ENCODE data around the gene TMEM240. TPM values are rescaled to one million over a fixed set of nuclear protein-coding genes. Genes with fewer than 3 reads are reported as not detected.

The TMEM240 gene
- total and polyA plus RNA-seq, 9 of the 15 experiments (the other 6 are each of a cell fraction or from before 2014, with no cell fraction given): 0.24 to 2.0 (median 0.69) TPM; not detected in 5

GRCh38 chr1:1534401-1535154 is 5.8 kb downstream of the TMEM240 start:
- no peak overlapping the region for H3K4me2 ChIP-seq (ENCODE audit: insufficient read depth, low read length)
- ATAC-seq: peak; percentile 39
- FAIRE-seq: no peak
- no peaks in the 10 kb centered on the region for H4K20me1 ChIP-seq (replicated peaks; ENCODE audit: control insufficient read depth, insufficient read depth, low read length)
- no peaks in the 10 kb centered on the region for H3K27me3 ChIP-seq (ENCODE audit: control insufficient read depth in 2 of 2, insufficient read depth in 2 of 2, low read length in 2 of 2)
- peaks cover 0 to 34% of the 10 kb centered on the region in 2 experiments; a peak in 2 of 5 replicates for H3K4me1 ChIP-seq (replicated peaks in 1 of 2; ENCODE audit: control insufficient read depth in 2 of 2, insufficient read depth in 2 of 2, low read length in 2 of 2)
- H2AFZ ChIP-seq (ENCODE audit: low read depth, low read length): no peak overlapping the region
- DNase-seq (ENCODE audit: extremely low read depth in 1 of 4, low spot score in 3 of 4): no peak
- H3K9ac ChIP-seq (ENCODE audit: insufficient read depth in 1 of 2, low read depth in 2 of 2, low read length in 2 of 2): no peak overlapping the region; a peak in 1 of 4 replicates
- H3K4me3 ChIP-seq: no peak overlapping the region
- WGBS (ENCODE audit: insufficient coverage, low coverage, missing lambda C conversion rate): 92% methylated on average over 14 of the region's 31 CpGs
- peaks cover 15% of the 10 kb centered on the region for H3K9me3 ChIP-seq (replicated peaks; ENCODE audit: control insufficient read depth, insufficient read depth, low read depth, low read length)
- ChIA-PET POLR2A (no interaction called here), CTCF (ENCODE audit: low intra/inter-chr PET ratio) (no interaction called here)
- no peaks in the 10 kb centered on the region for H3K9me1 ChIP-seq (ENCODE audit: control insufficient read depth, insufficient read depth, low read length)
- in situ Hi-C loops (cut with MboI): no loop called here
- peaks cover 50% of the 10 kb centered on the region; the same call in 2 of the 3 replicates for H3K36me3 ChIP-seq (ENCODE audit: control insufficient read depth, insufficient read depth, low read length)
- no peak overlapping the region for H3K27ac ChIP-seq (ENCODE audit: extremely low read depth, low read depth, low read length)
- no TSS peak for BruUV-seq (replicated peaks)
- intact Hi-C loops (cut with micrococcal nuclease): no loop called here
- no peaks in the 10 kb centered on the region for H3K79me2 ChIP-seq (ENCODE audit: control insufficient read depth, insufficient read depth, low read length)
- no peak for TF ChIP-seq PREB (CRISPR knock-in tag; IDR thresholded peaks at IDR 0.05)
- peak; percentile 27 for TF ChIP-seq PCBP1 (IDR thresholded peaks at IDR 0.05; ENCODE audit: low read depth, low read length, poor library complexity, severe bottlenecking)
- TF ChIP-seq MAFF (IDR thresholded peaks at IDR 0.05; ENCODE audit: low read length): no peak
- TF ChIP-seq POLR2A (conservative IDR thresholded peaks at IDR 0.05): peak; percentile 58
- TF ChIP-seq U2AF1 (optimal IDR thresholded peaks at IDR 0.05; ENCODE audit: low read depth, low read length): no peak
- TF ChIP-seq BMI1 (IDR thresholded peaks at IDR 0.05; ENCODE audit: low read length): no peak
- peak; percentile 74 for TF ChIP-seq ZBTB33 (CRISPR knock-in tag; IDR thresholded peaks at IDR 0.05)
- TF ChIP-seq ARID1B (IDR thresholded peaks at IDR 0.05): no peak
- TF ChIP-seq, protein P1, sequence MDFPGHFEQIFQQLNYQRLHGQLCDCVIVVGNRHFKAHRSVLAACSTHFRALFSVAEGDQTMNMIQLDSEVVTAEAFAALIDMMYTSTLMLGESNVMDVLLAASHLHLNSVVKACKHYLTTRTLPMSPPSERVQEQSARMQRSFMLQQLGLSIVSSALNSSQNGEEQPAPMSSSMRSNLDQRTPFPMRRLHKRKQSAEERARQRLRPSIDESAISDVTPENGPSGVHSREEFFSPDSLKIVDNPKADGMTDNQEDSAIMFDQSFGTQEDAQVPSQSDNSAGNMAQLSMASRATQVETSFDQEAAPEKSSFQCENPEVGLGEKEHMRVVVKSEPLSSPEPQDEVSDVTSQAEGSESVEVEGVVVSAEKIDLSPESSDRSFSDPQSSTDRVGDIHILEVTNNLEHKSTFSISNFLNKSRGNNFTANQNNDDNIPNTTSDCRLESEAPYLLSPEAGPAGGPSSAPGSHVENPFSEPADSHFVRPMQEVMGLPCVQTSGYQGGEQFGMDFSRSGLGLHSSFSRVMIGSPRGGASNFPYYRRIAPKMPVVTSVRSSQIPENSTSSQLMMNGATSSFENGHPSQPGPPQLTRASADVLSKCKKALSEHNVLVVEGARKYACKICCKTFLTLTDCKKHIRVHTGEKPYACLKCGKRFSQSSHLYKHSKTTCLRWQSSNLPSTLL (IDR thresholded peaks at IDR 0.05): no peak
- TF ChIP-seq RBM14 (IDR thresholded peaks at IDR 0.05; ENCODE audit: borderline replicate concordance, insufficient read depth, low read depth, low read length): no peak
- TF ChIP-seq POLR2G (IDR thresholded peaks at IDR 0.05; ENCODE audit: low read depth, low read length): 0 out of 2 replicates have a peak, but pooled peaks have one; percentile 42
- no peak for TF ChIP-seq SREBF2 (CRISPR knock-in tag; IDR thresholded peaks at IDR 0.05)
- no peak for TF ChIP-seq SMC3 (conservative IDR thresholded peaks at IDR 0.05; ENCODE audit: insufficient read depth, low read depth, low read length)
- no peak for TF ChIP-seq MIER1 (IDR thresholded peaks at IDR 0.05; ENCODE audit: low read depth)
- TF ChIP-seq SUPT5H (IDR thresholded peaks at IDR 0.05): peak; percentile 56
- no peak for TF ChIP-seq JUNB (CRISPR knock-in tag; conservative IDR thresholded peaks at IDR 0.05)
- TF ChIP-seq SMARCA5 (IDR thresholded peaks at IDR 0.05): no peak
- TF ChIP-seq NFXL1 (CRISPR knock-in tag; IDR thresholded peaks at IDR 0.05): no peak
- TF ChIP-seq RBFOX2 (IDR thresholded peaks at IDR 0.05; ENCODE audit: low read depth, low read length): 0 out of 2 replicates have a peak, but pooled peaks have one; percentile 13
- no peak for TF ChIP-seq ESRRB (CRISPR knock-in tag; IDR thresholded peaks at IDR 0.05; ENCODE audit: borderline replicate concordance)
